AG10803 (cell line): ENCODE data around the gene FNDC3B.

ENCODE experiments used
- DNase-seq: peaks from one replicate; pipeline ENCODE4 v3.0.0; 2010; ENCODE audit warnings: low read depth
- H3K4me3 ChIP-seq: 2 replicates; pipeline ENCODE4 v1.5.1; 2011; ENCODE audit warnings: mild to moderate bottlenecking, low read length, control low read depth
- CTCF ChIP-seq: conservative IDR thresholded peaks from 2 replicates; pipeline ENCODE4 v1.5.1; 2011; ENCODE audit warnings: mild to moderate bottlenecking, low read length, control low read depth, inconsistent platforms

The FNDC3B gene

GRCh38 chr3:172047567-172048115 lies 8.3 kb downstream of the FNDC3B start:
- no peak overlapping the region for H3K4me3 ChIP-seq
- TF ChIP-seq CTCF = no peak

GRCh38 chr3:172048599-172048998 lies 9.2 kb downstream of the FNDC3B start:
- TF ChIP-seq CTCF = no peak
- no peak for DNase-seq
- no peak overlapping the region for H3K4me3 ChIP-seq

More at GRCh38 chr3:172047567-172048115, 8.3 kb downstream of the FNDC3B start:
- DNase-seq = no peak

GRCh38 chr3:172051310-172051956 lies 12.1 kb downstream of the FNDC3B start:
- no peak for TF ChIP-seq CTCF

GRCh38 chr3:172051957-172052354 lies 12.6 kb downstream of the FNDC3B start:
- TF ChIP-seq CTCF = no peak
- no peak for DNase-seq
- H3K4me3 ChIP-seq = no peak overlapping the region

More at GRCh38 chr3:172051310-172051956, 12.1 kb downstream of the FNDC3B start:
- no peak for DNase-seq
- H3K4me3 ChIP-seq = no peak overlapping the region

- no peak for DNase-seq
Observed at GRCh38 chr3:172052405-172052804, 13.0 kb downstream of the FNDC3B start.

GRCh38 chr3:172054115-172054764 lies 14.9 kb downstream of the FNDC3B start:
- DNase-seq = no peak
- no peak for TF ChIP-seq CTCF

More at GRCh38 chr3:172052405-172052804, 13.0 kb downstream of the FNDC3B start:
- TF ChIP-seq CTCF = no peak
- no peak overlapping the region for H3K4me3 ChIP-seq

GRCh38 chr3:172056416-172056815 lies 17.0 kb downstream of the FNDC3B start:
- no peak overlapping the region for H3K4me3 ChIP-seq
- no peak for DNase-seq
- TF ChIP-seq CTCF = no peak

More at GRCh38 chr3:172054115-172054764, 14.9 kb downstream of the FNDC3B start:
- no peak overlapping the region for H3K4me3 ChIP-seq
